GM13976 (cell line): ENCODE data around the gene KCNG2.

Source experiments
- DNase-seq: peaks from one replicate; pipeline ENCODE4 v3.0.0; 2012; ENCODE audit warnings: low spot score
- in situ Hi-C: fragments of 300-500 bp; cut with MboI; formaldehyde crosslinking; loops from one replicate; pipeline ENCODE4 v1.12.0; 2022; ENCODE audit warnings: low sequenced_read_pairs, mixed read lengths, inconsistent platforms; ENCODE audit not compliant: unreplicated experiment
- TF ChIP-seq, protein P1 (sequence below): IDR thresholded peaks from 2 replicates; pipeline ENCODE4 v1.5.1; 2012; ENCODE audit warnings: borderline replicate concordance, mild to moderate bottlenecking; ENCODE audit not compliant: insufficient read depth; ENCODE audit errors: extremely low read depth, missing control alignments, control extremely low read depth

The KCNG2 gene

GRCh38 chr18:79904357-79905147, 106.8 kb downstream of the KCNG2 start:
- TF ChIP-seq, protein P1, sequence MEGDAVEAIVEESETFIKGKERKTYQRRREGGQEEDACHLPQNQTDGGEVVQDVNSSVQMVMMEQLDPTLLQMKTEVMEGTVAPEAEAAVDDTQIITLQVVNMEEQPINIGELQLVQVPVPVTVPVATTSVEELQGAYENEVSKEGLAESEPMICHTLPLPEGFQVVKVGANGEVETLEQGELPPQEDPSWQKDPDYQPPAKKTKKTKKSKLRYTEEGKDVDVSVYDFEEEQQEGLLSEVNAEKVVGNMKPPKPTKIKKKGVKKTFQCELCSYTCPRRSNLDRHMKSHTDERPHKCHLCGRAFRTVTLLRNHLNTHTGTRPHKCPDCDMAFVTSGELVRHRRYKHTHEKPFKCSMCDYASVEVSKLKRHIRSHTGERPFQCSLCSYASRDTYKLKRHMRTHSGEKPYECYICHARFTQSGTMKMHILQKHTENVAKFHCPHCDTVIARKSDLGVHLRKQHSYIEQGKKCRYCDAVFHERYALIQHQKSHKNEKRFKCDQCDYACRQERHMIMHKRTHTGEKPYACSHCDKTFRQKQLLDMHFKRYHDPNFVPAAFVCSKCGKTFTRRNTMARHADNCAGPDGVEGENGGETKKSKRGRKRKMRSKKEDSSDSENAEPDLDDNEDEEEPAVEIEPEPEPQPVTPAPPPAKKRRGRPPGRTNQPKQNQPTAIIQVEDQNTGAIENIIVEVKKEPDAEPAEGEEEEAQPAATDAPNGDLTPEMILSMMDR = no peak
- in situ Hi-C loops = no loop called here
- no peak for DNase-seq

GRCh38 chr18:79905389-79905911, 107.7 kb downstream of the KCNG2 start:
- in situ Hi-C loops = no loop called here
- no peak for DNase-seq
- TF ChIP-seq, protein P1 = no peak

DNA sequence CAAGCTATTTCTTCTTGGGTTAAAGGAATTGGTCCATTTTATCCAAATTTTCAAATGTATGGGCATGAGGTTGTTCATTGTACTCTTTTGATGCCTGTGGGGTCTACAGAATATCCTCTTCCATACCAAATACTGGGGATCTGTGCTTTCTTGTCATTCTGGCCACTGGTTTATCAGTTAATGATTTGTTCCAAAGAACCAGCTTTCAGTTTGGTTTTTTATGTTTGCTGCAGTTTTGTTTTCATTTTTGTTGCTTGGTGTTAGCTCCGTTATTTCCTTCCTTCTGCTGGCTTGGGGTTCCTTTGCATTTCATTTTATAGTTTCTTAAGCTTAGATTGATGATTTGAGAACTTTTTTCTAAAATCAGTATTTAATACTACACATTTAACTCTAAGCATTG, 108.3 kb downstream of the KCNG2 start:
- DNase-seq = no peak
- TF ChIP-seq, protein P1 = no peak
- in situ Hi-C loops = no loop called here

DNA sequence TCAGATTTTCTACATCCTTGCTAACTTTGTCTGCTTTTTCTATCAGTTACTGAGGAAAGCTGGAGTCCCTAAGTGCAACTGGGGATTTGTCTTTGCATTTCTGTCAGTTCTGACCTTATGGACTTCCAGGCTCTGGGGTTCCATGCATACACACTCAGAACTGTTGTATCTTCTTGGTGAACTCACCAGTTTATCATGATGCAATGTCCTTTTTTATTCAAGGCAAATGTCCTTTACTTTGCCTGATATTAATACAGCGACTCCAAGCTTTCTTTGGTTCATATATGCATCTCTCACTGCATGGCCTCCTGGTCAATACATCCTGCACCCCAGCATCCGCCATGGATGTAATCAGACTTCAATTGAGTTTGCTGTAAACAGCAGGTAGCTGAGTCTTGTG, 109.0 kb downstream of the KCNG2 start:
- in situ Hi-C loops = no loop called here
- no peak for DNase-seq
- TF ChIP-seq, protein P1 = no peak

GRCh38 chr18:79910563-79911343, 113.0 kb downstream of the KCNG2 start:
- TF ChIP-seq, protein P1 = no peak
- in situ Hi-C loops = no loop called here
- peak; percentile 26 for DNase-seq

- in situ Hi-C loops = no loop called here
- DNase-seq = peak; percentile 33
Measured at GRCh38 chr18:79911344-79912270, 113.9 kb downstream of the KCNG2 start.

More at GRCh38 chr18:79911344-79912270, 113.9 kb downstream of the KCNG2 start:
- TF ChIP-seq, protein P1 = no peak
